A549 treated with DMSO at 1 μM for 4 hours (cell line): ENCODE results near the gene OCLN. TPM values are rescaled to one million over a fixed set of nuclear protein-coding genes. Genes with fewer than 3 reads are reported as not detected.

ENCODE experiments used
- total RNA-seq: library from RNA; stranded (reverse); fragments of 200-300 nt; extraction: Qiagen RNA extraction; gene quantifications from 5 replicates; pipeline ENCODE4 v1.2.3, GENCODE V29; 2022; ENCODE audit warnings: low read depth

Gene OCLN
- 11.7 to 16.0 TPM (median 12.9 TPM) in 5 replicates for total RNA-seq

GRCh38 chr5:69492391-69492922 lies at the start of gene OCLN:
TSS of gene OCLN (plus strand) at chr5:69492790. CDS start at chr5:69504245, 11,455 bp downstream.

GRCh38 chr5:69559908-69560330 lies 67.3 kb downstream of the OCLN start, which contains the start of gene GTF2H2C:
TSS of gene GTF2H2C (plus strand) at chr5:69560191. CDS start at chr5:69565133, 4,942 bp downstream.

Other genes with a start within 250 kb of the OCLN start
- gene CCDC125, start 160.0 kb upstream of the OCLN start, total RNA-seq = 2.3 to 4.2 TPM (median 4.1 TPM) in 5 replicates
- gene AK6, start 123.3 kb upstream of the OCLN start, total RNA-seq = 33.7 to 60.6 TPM (median 53.2 TPM) in 5 replicates
- 123 to 139 TPM (median 134 TPM) in 5 replicates for gene TAF9, start 123.3 kb upstream of the OCLN start, total RNA-seq
- gene RAD17, start 123.0 kb upstream of the OCLN start, total RNA-seq = 13.0 to 16.8 TPM (median 15.8 TPM) in 5 replicates
- gene MARVELD2, start 77.7 kb upstream of the OCLN start, total RNA-seq = 2.6 to 3.5 TPM (median 2.8 TPM) in 5 replicates
- gene GTF2H2C, start 67.4 kb downstream of the OCLN start, total RNA-seq = 34.5 to 40.3 TPM (median 37.6 TPM) in 5 replicates